ENCODE measurements around the gene TMEM97.
"Not testable (repeated sequence)": the region's sequence is repeated elsewhere in the genome, so short reads cannot be mapped to it uniquely, and the experiment has no call there.

TMEM97 gene

GRCh38 chr17:28318759-28319597 is at the start of gene TMEM97:
Gene TMEM97, plus strand, starts transcription at chr17:28319200. Its CDS starts 40 bp downstream, at chr17:28319240.
- peak within 1 kb of the TSS; percentile 81 for H3K27ac Mint-ChIP-seq
- CTCF ChIA-PET: interaction anchor here (1.8 kb wide), 1 partner anchor 15 kb away, joined by 7 read pairs; no protein-coding TSS in a partner anchor
- H3K27me3 Mint-ChIP-seq: peaks cover 16% of the 10 kb centered on the region
- H3K9me3 Mint-ChIP-seq: no peaks in the 10 kb centered on the region
- H3K4me1 Mint-ChIP-seq: peaks cover 42% of the 10 kb centered on the region
- peak; percentile 97 for DNase-seq
- peak within 1 kb of the TSS; percentile 83 for H3K4me3 Mint-ChIP-seq
- H3K36me3 Mint-ChIP-seq: peaks cover 7% of the 10 kb centered on the region

DNA sequence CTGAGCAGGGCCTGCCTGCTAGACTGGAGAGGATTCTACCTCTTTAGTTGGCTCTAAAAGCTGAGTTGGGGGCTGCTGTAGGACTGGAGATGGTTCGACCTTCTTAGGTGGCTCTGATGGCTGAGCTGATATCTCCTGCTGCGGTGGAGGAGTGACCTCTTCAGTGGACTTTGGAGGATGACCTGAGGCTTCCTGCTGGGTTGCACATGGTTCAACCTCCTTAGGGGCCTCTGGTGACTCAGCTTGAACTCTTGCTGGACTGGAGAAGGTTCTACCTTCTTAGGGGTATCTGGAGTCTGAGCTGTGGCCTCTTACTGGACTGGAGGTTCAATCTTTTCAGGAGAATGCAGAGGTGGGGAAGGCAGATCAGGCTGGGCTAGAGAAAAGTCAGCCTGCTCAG is 48.9 kb upstream of the TMEM97 start:
- DNase-seq: no peak
- no peak overlapping the region for H3K27ac Mint-ChIP-seq
- H3K27me3 Mint-ChIP-seq: peaks cover 62% of the 10 kb centered on the region
- peaks cover 19% of the 10 kb centered on the region for H3K9me3 Mint-ChIP-seq
- H3K4me1 Mint-ChIP-seq: no peaks in the 10 kb centered on the region
- CTCF ChIA-PET: interaction anchor here (1.4 kb wide), 1 partner anchor 19 kb away, joined by 4 read pairs; no protein-coding TSS in a partner anchor
- no peak overlapping the region for H3K4me3 Mint-ChIP-seq
- peaks cover 2% of the 10 kb centered on the region for H3K36me3 Mint-ChIP-seq

GRCh38 chr17:28270926-28271325 is 48.1 kb upstream of the TMEM97 start:
- Mint-ChIP-seq H3K4me1 (no peaks in the 10 kb centered on the region), H3K27me3 (peaks cover 70% of the 10 kb centered on the region), H3K9me3 (peaks cover 16% of the 10 kb centered on the region), H3K36me3 (peaks cover 2% of the 10 kb centered on the region), H3K27ac (no peak overlapping the region), H3K4me3 (no peak overlapping the region)
- CTCF ChIA-PET: interaction anchor here (0.9 to 1.0 kb wide), 2 partner anchors 19 to 616 kb away, joined by 3 read pairs; no protein-coding TSS in a partner anchor
- DNase-seq: no peak

DNA sequence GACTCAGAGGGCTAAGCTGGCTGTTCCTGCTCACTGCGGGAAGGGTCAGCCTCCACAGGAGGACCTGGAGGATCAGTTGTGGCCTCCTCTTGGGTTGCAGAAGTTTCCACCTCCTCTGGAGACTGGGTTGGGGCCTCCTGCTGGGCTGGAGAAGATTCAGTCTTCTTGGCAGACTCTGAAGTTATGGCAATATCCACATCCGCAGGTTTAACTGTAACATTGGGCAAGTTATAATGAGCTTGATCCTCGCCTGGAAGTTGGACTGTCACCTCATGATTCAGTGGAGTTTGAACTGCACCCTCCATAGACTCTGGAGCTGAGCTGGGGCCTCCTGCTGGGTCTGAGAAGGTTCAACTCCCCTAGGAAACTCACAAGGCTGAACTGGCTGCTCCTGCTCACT is 47.6 kb upstream of the TMEM97 start:
- DNase-seq: no peak
- Mint-ChIP-seq H3K4me3 (no peak overlapping the region), H3K27me3 (peaks cover 75% of the 10 kb centered on the region), H3K4me1 (no peaks in the 10 kb centered on the region), H3K36me3 (peaks cover 2% of the 10 kb centered on the region), H3K9me3 (peaks cover 11% of the 10 kb centered on the region), H3K27ac (no peak overlapping the region)
- CTCF ChIA-PET: interaction anchor here (0.9 to 1.2 kb wide), 3 partner anchors 20 to 617 kb away, joined by 3 to 4 read pairs (median 3); no protein-coding TSS in a partner anchor

- CTCF ChIA-PET: interaction anchor here (0.9 to 1.2 kb wide), 2 partner anchors 20 to 38 kb away, joined by 3 to 4 read pairs; no protein-coding TSS in a partner anchor
- Mint-ChIP-seq H3K36me3 (no peaks in the 10 kb centered on the region), H3K27me3 (peaks cover 83% of the 10 kb centered on the region), H3K9me3 (peaks cover 5% of the 10 kb centered on the region), H3K27ac (no peak overlapping the region), H3K4me3 (no peak overlapping the region), H3K4me1 (no peaks in the 10 kb centered on the region)
- DNase-seq: no peak
These were observed 46.8 kb upstream of the TMEM97 start for GRCh38 chr17:28272166-28272565.

DNA sequence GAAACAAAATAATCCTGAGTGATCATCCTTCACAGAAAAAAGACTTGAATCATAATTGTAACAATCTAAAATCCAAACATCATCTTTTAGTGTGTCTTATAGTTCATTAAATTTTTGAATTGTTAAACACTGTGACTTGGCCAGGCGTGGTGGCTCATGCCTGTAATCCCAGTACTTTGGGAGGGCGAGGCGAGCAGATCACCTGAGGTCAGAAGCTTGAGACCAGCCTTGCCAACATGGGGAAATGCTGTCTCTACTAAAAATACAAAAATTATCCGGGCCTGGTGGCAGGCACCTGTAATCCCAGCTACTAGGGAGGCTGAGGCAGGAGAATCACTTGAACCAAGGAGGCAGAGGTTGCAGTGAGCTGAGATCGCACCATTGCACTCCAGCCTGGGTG is 45.7 kb upstream of the TMEM97 start:
- CTCF ChIA-PET: not testable (repeated sequence)

GRCh38 chr17:28274591-28275265 is 44.3 kb upstream of the TMEM97 start:
- DNase-seq: no peak
- H3K4me3 Mint-ChIP-seq: no peak overlapping the region
- H3K27ac Mint-ChIP-seq: no peak overlapping the region
- peaks cover 14% of the 10 kb centered on the region for H3K4me1 Mint-ChIP-seq
- H3K9me3 Mint-ChIP-seq: no peaks in the 10 kb centered on the region
- H3K27me3 Mint-ChIP-seq: peaks cover 93% of the 10 kb centered on the region
- H3K36me3 Mint-ChIP-seq: no peaks in the 10 kb centered on the region
- CTCF ChIA-PET: no interaction called here

More for the DNA sequence above, 45.7 kb upstream of the TMEM97 start:
- not testable (repeated sequence) for H3K4me1 Mint-ChIP-seq, H3K36me3 Mint-ChIP-seq, H3K27ac Mint-ChIP-seq, DNase-seq, H3K9me3 Mint-ChIP-seq, H3K4me3 Mint-ChIP-seq
- peaks cover 92% of the 10 kb centered on the region for H3K27me3 Mint-ChIP-seq

DNA sequence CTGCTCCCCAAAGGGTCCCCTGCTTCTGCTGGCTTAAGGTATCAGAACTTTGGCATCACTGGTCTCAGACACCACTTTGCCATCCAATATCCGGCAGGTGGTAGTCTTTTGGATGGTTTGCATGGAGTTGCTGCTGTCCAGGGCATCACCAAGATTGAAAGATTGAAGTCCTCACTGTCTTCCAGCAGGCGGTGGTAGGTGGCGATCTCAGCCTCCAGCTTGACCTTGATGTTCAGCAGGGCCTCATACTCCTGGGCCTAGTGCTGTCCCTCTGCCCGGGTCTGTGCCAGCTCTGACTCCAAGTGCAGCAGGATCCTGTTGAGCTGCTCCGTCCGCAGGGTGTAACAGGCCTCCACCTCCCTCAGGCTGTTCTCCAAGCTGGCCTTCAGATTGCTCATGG is 43.0 kb upstream of the TMEM97 start:
- CTCF ChIA-PET: no interaction called here
- no peak for DNase-seq
- peaks cover 14% of the 10 kb centered on the region for H3K4me1 Mint-ChIP-seq
- H3K9me3 Mint-ChIP-seq: no peaks in the 10 kb centered on the region
- no peak overlapping the region for H3K27ac Mint-ChIP-seq
- H3K27me3 Mint-ChIP-seq: peaks cover 89% of the 10 kb centered on the region
- no peak overlapping the region for H3K4me3 Mint-ChIP-seq
- H3K36me3 Mint-ChIP-seq: no peaks in the 10 kb centered on the region

DNA sequence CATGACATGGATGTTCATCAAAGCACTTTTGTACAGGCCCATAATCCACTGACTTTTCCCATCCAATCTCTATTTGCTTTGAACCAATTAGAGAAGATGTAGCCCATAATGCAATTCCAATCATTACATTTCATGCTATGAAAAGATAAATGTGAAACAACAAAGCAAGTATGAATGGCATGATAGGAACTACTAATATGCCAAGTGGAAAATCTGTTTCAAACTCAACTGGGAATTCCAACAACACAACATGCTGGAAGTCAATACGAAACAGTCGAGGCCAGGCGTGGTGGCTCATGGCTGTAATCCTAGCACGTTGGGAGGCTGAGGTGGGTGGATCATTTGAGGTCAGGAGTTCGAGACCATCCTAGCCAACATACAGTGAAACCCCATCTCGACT is 39.6 kb upstream of the TMEM97 start:
- Mint-ChIP-seq H3K27me3 (peaks cover 76% of the 10 kb centered on the region), H3K4me3 (no peak overlapping the region), H3K36me3 (no peaks in the 10 kb centered on the region), H3K4me1 (peaks cover 14% of the 10 kb centered on the region), H3K9me3 (no peaks in the 10 kb centered on the region), H3K27ac (no peak overlapping the region)
- DNase-seq: no peak
- CTCF ChIA-PET: no interaction called here

- no peak overlapping the region for H3K4me3 Mint-ChIP-seq
- H3K36me3 Mint-ChIP-seq: no peaks in the 10 kb centered on the region
- CTCF ChIA-PET: interaction anchor here (1.4 kb wide), 1 partner anchor 29 kb away, joined by 3 read pairs; no protein-coding TSS in a partner anchor
- H3K4me1 Mint-ChIP-seq: peaks cover 14% of the 10 kb centered on the region
- H3K9me3 Mint-ChIP-seq: no peaks in the 10 kb centered on the region
- no peak overlapping the region for H3K27ac Mint-ChIP-seq
- no peak for DNase-seq
- H3K27me3 Mint-ChIP-seq: peaks cover 62% of the 10 kb centered on the region
These were observed 38.2 kb upstream of the TMEM97 start for GRCh38 chr17:28280826-28281225.

GRCh38 chr17:28282596-28282995 is 36.4 kb upstream of the TMEM97 start:
- Mint-ChIP-seq H3K4me3 (no peak overlapping the region), H3K36me3 (no peaks in the 10 kb centered on the region), H3K27ac (no peak overlapping the region), H3K4me1 (peaks cover 12% of the 10 kb centered on the region), H3K27me3 (peaks cover 47% of the 10 kb centered on the region), H3K9me3 (no peaks in the 10 kb centered on the region)
- DNase-seq: no peak
- CTCF ChIA-PET: no interaction called here

- CTCF ChIA-PET: no interaction called here
- Mint-ChIP-seq H3K4me3 (no peak overlapping the region), H3K36me3 (no peaks in the 10 kb centered on the region), H3K4me1 (no peaks in the 10 kb centered on the region), H3K9me3 (no peaks in the 10 kb centered on the region), H3K27ac (no peak overlapping the region), H3K27me3 (peaks cover 24% of the 10 kb centered on the region)
- no peak for DNase-seq
These were observed 33.0 kb upstream of the TMEM97 start for GRCh38 chr17:28285965-28286364.

DNA sequence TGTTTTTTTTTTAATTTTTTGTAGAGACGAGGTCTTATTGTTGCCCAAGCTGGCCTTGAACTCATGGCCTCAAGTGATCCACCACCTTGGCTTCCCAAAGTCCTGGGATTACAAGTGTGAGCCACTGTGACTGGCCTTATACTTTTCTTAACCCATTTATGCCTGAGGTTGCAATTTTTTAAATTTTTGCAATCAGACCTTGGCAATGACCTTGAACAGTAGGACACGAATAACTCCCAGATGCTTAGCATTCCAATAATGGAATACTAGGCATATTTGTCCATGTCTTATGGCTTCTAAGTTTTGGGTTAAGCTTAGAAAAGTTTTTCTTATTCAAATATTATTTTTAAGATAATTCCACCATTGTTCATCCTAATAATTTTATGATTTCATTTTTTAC is 28.3 kb upstream of the TMEM97 start:
- Mint-ChIP-seq H3K4me1 (no peaks in the 10 kb centered on the region), H3K4me3 (no peak overlapping the region), H3K9me3 (no peaks in the 10 kb centered on the region), H3K36me3 (no peaks in the 10 kb centered on the region), H3K27ac (no peak overlapping the region), H3K27me3 (peaks cover 21% of the 10 kb centered on the region)
- CTCF ChIA-PET: no interaction called here
- no peak for DNase-seq

GRCh38 chr17:28291780-28292330 is 27.1 kb upstream of the TMEM97 start:
- Mint-ChIP-seq H3K27ac (no peak overlapping the region), H3K4me1 (no peaks in the 10 kb centered on the region), H3K27me3 (peaks cover 23% of the 10 kb centered on the region), H3K9me3 (no peaks in the 10 kb centered on the region), H3K36me3 (no peaks in the 10 kb centered on the region), H3K4me3 (no peak overlapping the region)
- DNase-seq: no peak
- CTCF ChIA-PET: no interaction called here

Measured in activated naive CD4-positive, alpha-beta T cell treated with anti-CD3 and anti-CD28 coated beads, Interleukin-2, amount 10 ng/mL, durations not matched to agents 7 days and 5 days (primary cell).